Activated CD8-positive, alpha-beta memory T cell treated with anti-CD3 and anti-CD28 coated beads, Interleukin-2, amount 50 U/mL, for 48 hours (primary cell): ENCODE measurements around the gene VSIG2.

Experiments
- DNase-seq: peaks from one replicate; pipeline ENCODE4 v3.0.0-alpha.2; 2020

VSIG2 gene

GRCh38 chr11:124746621-124747243 is 5.3 kb downstream of the VSIG2 start:
- DNase-seq = peak; percentile 89

- peak; percentile 74 for DNase-seq
These were observed 6.0 kb downstream of the VSIG2 start for GRCh38 chr11:124745835-124746620.

- DNase-seq = no peak
These were observed 6.7 kb downstream of the VSIG2 start for GRCh38 chr11:124745270-124745834.

- no peak for DNase-seq
These were observed 9.0 kb downstream of the VSIG2 start for GRCh38 chr11:124743050-124743449.

GRCh38 chr11:124742555-124742954 is 9.5 kb downstream of the VSIG2 start:
- no peak for DNase-seq

- DNase-seq = peak; percentile 80
These were observed 11.7 kb downstream of the VSIG2 start for GRCh38 chr11:124740277-124740882.

- DNase-seq = peak; percentile 92
These were observed 12.4 kb downstream of the VSIG2 start, which contains the start of gene NRGN for GRCh38 chr11:124739479-124740276. Gene NRGN, plus strand, starts transcription at chr11:124739942. Its CDS starts 143 bp downstream, at chr11:124740085.

GRCh38 chr11:124738713-124739478 is 13.2 kb downstream of the VSIG2 start:
- no peak for DNase-seq

GRCh38 chr11:124737638-124738305 is 14.3 kb downstream of the VSIG2 start:
- no peak for DNase-seq

- no peak for DNase-seq
These were observed 15.3 kb downstream of the VSIG2 start for GRCh38 chr11:124736736-124737135.

- no peak for DNase-seq
These were observed 19.8 kb downstream of the VSIG2 start for GRCh38 chr11:124732230-124732629.

- no peak for DNase-seq
These were observed 22.5 kb downstream of the VSIG2 start for GRCh38 chr11:124729571-124729970.

- DNase-seq = no peak
These were observed 23.9 kb downstream of the VSIG2 start for GRCh38 chr11:124728134-124728533.

- DNase-seq = no peak
These were observed 24.6 kb downstream of the VSIG2 start for GRCh38 chr11:124727474-124727873.

- no peak for DNase-seq
These were observed 26.3 kb downstream of the VSIG2 start for GRCh38 chr11:124725719-124726105.

GRCh38 chr11:124724979-124725718 is 26.9 kb downstream of the VSIG2 start:
- no peak for DNase-seq

- DNase-seq = no peak
These were observed 29.9 kb downstream of the VSIG2 start for GRCh38 chr11:124722176-124722575.

- no peak for DNase-seq
These were observed 32.5 kb downstream of the VSIG2 start for GRCh38 chr11:124719534-124719933.

- no peak for DNase-seq
These were observed 33.3 kb downstream of the VSIG2 start for GRCh38 chr11:124718801-124719200.

GRCh38 chr11:124717786-124718651 is 34.0 kb downstream of the VSIG2 start:
- DNase-seq = peak; percentile 53
